ENCODE measurements around the gene HUS1B. TPM values are rescaled to one million over a fixed set of nuclear protein-coding genes. Genes with fewer than 3 reads are reported as not detected.

Gene HUS1B
- total RNA-seq, 1 experiment from 2014 or later = 0.45 TPM

- no peak for DNase-seq (ENCODE audit: extremely low read depth, low read depth)
Measured at GRCh38 chr6:626236-626635, 30.7 kb downstream of the HUS1B start.

GRCh38 chr6:624979-625378 lies 31.9 kb downstream of the HUS1B start:
- DNase-seq (ENCODE audit: extremely low read depth, low read depth) = no peak

- DNase-seq (ENCODE audit: extremely low read depth, low read depth) = no peak
Measured at GRCh38 chr6:622462-622861, 34.4 kb downstream of the HUS1B start.

GRCh38 chr6:621931-622330 lies 35.0 kb downstream of the HUS1B start:
- no peak for DNase-seq (ENCODE audit: extremely low read depth, low read depth)

GRCh38 chr6:620950-621349 lies 36.0 kb downstream of the HUS1B start:
- no peak for DNase-seq (ENCODE audit: extremely low read depth, low read depth)

GRCh38 chr6:620166-620565 lies 36.7 kb downstream of the HUS1B start:
- no peak for DNase-seq (ENCODE audit: extremely low read depth, low read depth)

GRCh38 chr6:617456-618100 lies 39.3 kb downstream of the HUS1B start:
- no peak for DNase-seq (ENCODE audit: extremely low read depth, low read depth)

- no peak for DNase-seq (ENCODE audit: extremely low read depth, low read depth)
Measured at GRCh38 chr6:613981-614380, 42.9 kb downstream of the HUS1B start.

- no peak for DNase-seq (ENCODE audit: extremely low read depth, low read depth)
Measured at GRCh38 chr6:611928-612327, 45.0 kb downstream of the HUS1B start.

GRCh38 chr6:610882-611281 lies 46.0 kb downstream of the HUS1B start:
- no peak for DNase-seq (ENCODE audit: extremely low read depth, low read depth)

GRCh38 chr6:609905-610304 lies 47.0 kb downstream of the HUS1B start:
- no peak for DNase-seq (ENCODE audit: extremely low read depth, low read depth)

- DNase-seq (ENCODE audit: extremely low read depth, low read depth) = no peak
Measured at GRCh38 chr6:606829-607379, 50.0 kb downstream of the HUS1B start.

Other genes starting within 250 kb of the HUS1B start
- gene EXOC2, start 36.0 kb upstream of the HUS1B start, total RNA-seq (2014; rRNA removed; shearing (Covaris generic)) = 26.8 and 28.8 TPM in 2 replicates

Data from NCI-H460 (cell line).